Measurements from ENCODE around the gene RTP3. TPM values are rescaled to one million over a fixed set of nuclear protein-coding genes. Genes with fewer than 3 reads are reported as not detected.

RTP3 gene
- total RNA-seq, 3 donors from 2014 or later = not detected

DNA sequence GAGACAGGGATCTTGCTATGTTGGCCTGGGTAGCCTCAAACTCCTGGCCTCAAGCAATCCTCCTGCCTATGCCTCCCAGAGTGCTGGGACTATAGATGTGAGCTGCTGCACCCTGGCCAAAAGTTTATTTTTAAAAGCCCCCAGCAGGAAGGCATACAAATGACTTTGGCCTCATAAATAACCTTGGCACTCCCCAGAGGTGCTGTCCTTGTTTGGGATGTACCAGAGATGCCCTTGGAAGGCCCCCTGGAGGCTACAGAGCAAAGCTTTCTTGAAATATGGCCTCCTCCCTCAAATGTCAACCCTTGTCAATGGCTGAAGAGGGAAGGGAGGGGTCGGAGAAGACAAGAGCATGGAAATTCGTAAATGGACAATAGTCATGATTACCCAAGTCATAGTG lies 14.0 kb upstream of the RTP3 start:
- Histone ChIP-seq H3K4me1 (ENCODE audit: low read depth) (peaks cover 12% of the 10 kb centered on the region), H3K36me3 (ENCODE audit: low read depth) (no peaks in the 10 kb centered on the region), H3K4me3 (no peak overlapping the region), H3K9me3 (no peaks in the 10 kb centered on the region)
- ATAC-seq = no peak
- TF ChIP-seq, protein P1, sequence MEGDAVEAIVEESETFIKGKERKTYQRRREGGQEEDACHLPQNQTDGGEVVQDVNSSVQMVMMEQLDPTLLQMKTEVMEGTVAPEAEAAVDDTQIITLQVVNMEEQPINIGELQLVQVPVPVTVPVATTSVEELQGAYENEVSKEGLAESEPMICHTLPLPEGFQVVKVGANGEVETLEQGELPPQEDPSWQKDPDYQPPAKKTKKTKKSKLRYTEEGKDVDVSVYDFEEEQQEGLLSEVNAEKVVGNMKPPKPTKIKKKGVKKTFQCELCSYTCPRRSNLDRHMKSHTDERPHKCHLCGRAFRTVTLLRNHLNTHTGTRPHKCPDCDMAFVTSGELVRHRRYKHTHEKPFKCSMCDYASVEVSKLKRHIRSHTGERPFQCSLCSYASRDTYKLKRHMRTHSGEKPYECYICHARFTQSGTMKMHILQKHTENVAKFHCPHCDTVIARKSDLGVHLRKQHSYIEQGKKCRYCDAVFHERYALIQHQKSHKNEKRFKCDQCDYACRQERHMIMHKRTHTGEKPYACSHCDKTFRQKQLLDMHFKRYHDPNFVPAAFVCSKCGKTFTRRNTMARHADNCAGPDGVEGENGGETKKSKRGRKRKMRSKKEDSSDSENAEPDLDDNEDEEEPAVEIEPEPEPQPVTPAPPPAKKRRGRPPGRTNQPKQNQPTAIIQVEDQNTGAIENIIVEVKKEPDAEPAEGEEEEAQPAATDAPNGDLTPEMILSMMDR (IDR thresholded peaks at IDR 0.05) = no peak
- intact Hi-C loops (cut with DNase I, micrococcal nuclease) = loop anchor here in 1 of 2 donors (10.0 kb wide), 1 partner anchor 71 kb away; no protein-coding TSS in a partner anchor
- no peak for DNase-seq

DNA sequence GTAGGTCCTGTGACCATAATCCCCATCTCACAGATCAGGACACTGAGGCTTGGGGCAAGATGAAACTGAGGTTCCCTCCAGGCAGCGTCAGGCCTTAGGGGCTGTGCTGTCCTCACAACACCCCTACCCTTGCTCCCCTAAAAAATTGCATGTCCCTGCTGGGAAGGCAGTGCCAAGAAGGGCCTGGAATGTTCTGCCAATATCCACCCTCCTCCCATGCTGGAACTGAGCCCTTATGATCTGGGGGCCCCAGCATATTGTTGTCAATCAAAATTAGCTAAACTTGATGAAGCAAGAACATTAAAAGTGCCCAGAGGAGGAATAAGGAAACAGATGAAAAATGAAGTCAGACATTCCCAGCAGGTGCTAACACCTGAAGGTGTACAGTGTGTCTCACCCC lies 13.4 kb upstream of the RTP3 start:
- Histone ChIP-seq H3K4me3 (no peak overlapping the region), H3K36me3 (ENCODE audit: low read depth) (no peaks in the 10 kb centered on the region), H3K9me3 (no peaks in the 10 kb centered on the region), H3K4me1 (ENCODE audit: low read depth) (peaks cover 17% of the 10 kb centered on the region)
- TF ChIP-seq, protein P1 (IDR thresholded peaks at IDR 0.05) = no peak
- intact Hi-C loops (cut with DNase I, micrococcal nuclease) = loop anchor here in 1 of 2 donors (10.0 kb wide), 1 partner anchor 70 kb away; no protein-coding TSS in a partner anchor
- DNase-seq = no peak
- no peak for ATAC-seq

DNA sequence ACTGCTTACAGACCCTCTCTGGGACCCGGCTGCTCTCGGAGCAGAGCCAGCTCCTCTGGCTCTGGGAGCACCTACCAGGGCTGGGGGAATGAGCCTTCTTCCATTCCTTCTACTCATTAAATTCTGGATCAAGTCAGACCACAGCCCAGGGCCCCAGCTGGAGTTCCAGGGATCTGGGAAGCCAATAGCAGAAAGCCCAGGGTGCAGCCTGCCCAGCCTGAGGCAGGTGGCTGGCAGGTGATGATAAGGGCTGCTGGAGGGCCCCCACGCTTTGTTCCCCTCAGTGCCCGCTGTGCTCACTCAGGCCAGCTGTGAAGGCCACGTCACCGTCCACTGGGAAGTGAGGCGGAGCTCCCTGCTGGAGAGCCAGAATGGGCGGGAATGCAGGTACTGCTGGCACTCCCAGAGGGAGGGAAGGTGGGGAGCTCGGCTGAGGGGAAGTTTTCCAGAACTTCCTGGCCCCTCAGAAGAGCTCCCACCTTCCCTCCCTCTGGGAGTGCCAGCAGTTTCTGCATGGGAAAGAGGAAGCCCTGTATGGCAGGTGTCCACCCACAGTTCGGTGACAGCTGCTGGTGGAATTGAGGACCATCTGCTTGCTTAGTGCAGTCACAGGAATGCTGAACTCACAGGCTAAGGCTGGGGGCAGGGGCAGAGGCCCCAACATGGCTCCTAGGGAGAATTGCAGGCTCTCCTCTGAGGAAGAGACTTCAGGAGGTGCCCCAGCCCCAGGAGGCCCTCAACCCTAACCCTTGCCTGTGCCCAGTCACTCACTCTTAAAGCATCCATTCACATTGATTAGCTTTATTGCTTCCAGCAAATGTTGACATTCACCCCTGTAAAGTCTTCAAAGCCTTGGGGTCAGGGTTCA lies 12.6 kb upstream of the RTP3 start:
- intact Hi-C loops (cut with DNase I, micrococcal nuclease) = loop anchor here (5.0 to 10.0 kb wide), 3 partner anchors 70 to 147 kb away; no protein-coding TSS in a partner anchor
- Histone ChIP-seq H3K9me3 (no peaks in the 10 kb centered on the region), H3K4me3 (no peak overlapping the region), H3K36me3 (ENCODE audit: low read depth) (no peaks in the 10 kb centered on the region), H3K4me1 (ENCODE audit: low read depth) (peaks cover 17% of the 10 kb centered on the region)
- TF ChIP-seq, protein P1 (IDR thresholded peaks at IDR 0.05) = no peak
- ATAC-seq = peak; percentile 76
- DNase-seq = peak; percentile 59 to 80 (median 70)

DNA sequence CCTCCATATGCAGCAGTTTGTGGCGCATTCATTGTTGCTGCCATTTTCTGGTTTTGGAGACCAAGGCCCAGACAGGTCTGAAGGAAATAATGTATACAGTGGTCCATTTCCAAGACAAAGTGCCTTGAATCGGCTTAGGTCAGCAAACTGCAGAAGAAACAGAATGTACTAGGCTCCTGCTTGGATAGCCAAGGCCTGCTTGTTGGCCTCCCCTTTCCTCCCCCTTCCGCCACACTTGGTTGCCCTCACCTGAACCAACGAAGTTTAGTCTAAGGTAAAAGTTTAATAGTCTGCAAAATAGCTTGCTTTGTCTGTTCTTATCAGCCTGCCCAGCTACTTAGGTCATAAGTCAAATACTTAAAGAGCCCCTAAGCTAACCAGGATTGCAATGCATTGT lies 12.0 kb upstream of the RTP3 start:
- peaks cover 17% of the 10 kb centered on the region for H3K4me1 ChIP-seq (ENCODE audit: low read depth)
- intact Hi-C loops (cut with DNase I, micrococcal nuclease) = loop anchor here (5.0 to 10.0 kb wide), 3 partner anchors 69 to 147 kb away; no protein-coding TSS in a partner anchor
- TF ChIP-seq, protein P1 (IDR thresholded peaks at IDR 0.05) = no peak
- no peak overlapping the region for H3K4me3 ChIP-seq
- ATAC-seq (no peak), DNase-seq (no peak)
- H3K36me3 ChIP-seq (ENCODE audit: low read depth) = no peaks in the 10 kb centered on the region
- no peaks in the 10 kb centered on the region for H3K9me3 ChIP-seq

DNA sequence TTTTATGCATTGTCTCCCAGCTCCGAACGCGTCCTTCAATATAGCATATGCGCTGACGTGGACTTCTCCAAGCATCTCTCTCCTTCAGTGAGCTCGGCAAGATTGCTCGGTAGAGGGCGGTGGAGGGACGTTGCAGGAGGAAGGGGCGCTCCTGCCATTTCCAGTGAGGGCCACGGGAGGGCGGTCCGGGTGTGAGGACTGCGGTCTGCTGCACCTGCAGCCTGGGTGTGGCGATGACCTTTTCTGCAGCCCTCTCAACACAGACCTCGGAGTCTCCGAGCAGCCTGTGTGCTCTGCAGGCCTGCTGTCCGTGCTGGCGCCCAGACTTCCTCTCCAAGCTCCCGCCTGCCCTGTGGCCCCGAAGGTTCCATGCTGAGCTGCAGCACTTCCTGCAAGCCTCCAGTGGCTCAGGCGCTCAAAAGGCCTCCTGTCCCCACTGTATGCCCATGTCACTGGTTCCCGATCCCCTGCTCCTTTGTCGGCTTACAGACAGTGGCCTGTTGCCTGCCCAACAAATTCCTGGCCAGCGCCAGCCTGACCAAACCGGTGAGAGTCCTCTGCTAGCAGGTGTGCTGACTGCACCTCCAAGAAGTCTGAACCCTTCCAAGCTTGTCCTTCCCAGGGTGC lies 8.9 kb upstream of the RTP3 start:
- H3K4me1 ChIP-seq (ENCODE audit: low read depth) = peaks cover 17% of the 10 kb centered on the region
- no peaks in the 10 kb centered on the region for H3K36me3 ChIP-seq (ENCODE audit: low read depth)
- no peaks in the 10 kb centered on the region for H3K9me3 ChIP-seq
- peak; percentile 97 for ATAC-seq
- intact Hi-C loops (cut with DNase I, micrococcal nuclease) = loop anchor here (5.0 to 10.0 kb wide), 3 partner anchors 66 to 143 kb away; no protein-coding TSS in a partner anchor
- H3K4me3 ChIP-seq = no peak overlapping the region
- DNase-seq = peak; percentile 94 to 99 (median 97)
- TF ChIP-seq, protein P1 (IDR thresholded peaks at IDR 0.05) = peak; percentile 96

Data from mucosa of descending colon (tissue), 3 donors.